HCT116 (cell line): ENCODE data around the gene TEX261. TPM values are rescaled to one million over a fixed set of nuclear protein-coding genes. Genes with fewer than 3 reads are reported as not detected.

Experiments
- ATAC-seq: fragments of 200-7000 bp; cut with Tn5 transposase; 2 replicates; pipeline ENCODE4 v1.9.1; 2020; ENCODE audit warnings: mild to moderate bottlenecking, moderate library complexity
- BruUV-seq: library from RNA; stranded (reverse); fragments of 400-500 nt; replicated peaks from 2 replicates; lab custom pipeline; 2021; lab: Mats Ljungman, UMichigan
- CTCF ChIA-PET: fragments of 300-600 bp; sonication (Branson Sonifier 250); formaldehyde crosslinking; loops from one replicate; lab custom pipeline; 2021; ENCODE audit warnings: antibody characterized with exemption; lab: Charles Lee
- POLR2A ChIA-PET: fragments of 300-600, 350-600 bp; sonication (Branson Sonifier 250); formaldehyde crosslinking; loops from one replicate; lab custom pipeline; 2021; ENCODE audit warnings: antibody characterized with exemption; lab: Charles Lee
- RAD21 ChIA-PET, 2 experiments: fragments of 300-600 bp; sonication (Branson Sonifier 250); formaldehyde crosslinking; loops; one replicate each; lab custom pipeline; 2023; ENCODE audit warnings: low total read pairs in 2 of 2; ENCODE audit not compliant: uncharacterized antibody in 2 of 2, unreplicated experiment in 2 of 2, low non-redundant PET in 1 of 2; lab: Charles Lee
- DNase-seq: peaks from one replicate; pipeline ENCODE4 v3.0.0-alpha.2; 2010; ENCODE audit warnings: low read depth, low spot score
- H2AFZ ChIP-seq: fragments of 200-600 bp; shearing (Covaris generic), sonication (generic); 2 replicates; pipeline ENCODE4 v1.6.1; 2017; ENCODE audit warnings: low read depth, mixed run types, mixed read lengths, antibody characterized with exemption, low read length; ENCODE audit not compliant: poor library complexity, severe bottlenecking
- H3K27ac ChIP-seq: 2 replicates; pipeline ENCODE4 v1.5.1; 2012; ENCODE audit warnings: low read depth, low read length
- H3K27me3 ChIP-seq: fragments of 200-600 bp; sonication (generic); 2 replicates; pipeline ENCODE4 v1.6.1; 2016; ENCODE audit warnings: mixed run types, low read length, mixed read lengths; ENCODE audit not compliant: insufficient read depth
- H3K36me3 ChIP-seq, 2 experiments: fragments of 200-500 bp in 1 of 2; fragments of 200-600 bp in 1 of 2; sonication (Bioruptor generic) in 1 of 2; sonication (generic) in 1 of 2; 2 replicates each; pipeline versions ENCODE4 v1.5.1 to v1.6.1; 2014 to 2016; ENCODE audit warnings: low read length in 2 of 2, inconsistent platforms in 1 of 2, mixed read lengths in 1 of 2, mixed run types in 1 of 2; ENCODE audit not compliant: insufficient read depth in 2 of 2, control insufficient read depth in 1 of 2
- H3K4me1 ChIP-seq, 2 experiments: fragments of 200-600 bp in 1 of 2; sonication (generic) in 1 of 2; 2 replicates each; pipeline versions ENCODE4 v1.5.1 to v1.6.1; 2012 to 2017; ENCODE audit warnings: low read length in 2 of 2, inconsistent platforms in 1 of 2, mild to moderate bottlenecking in 1 of 2, mixed read lengths in 1 of 2, mixed run types in 1 of 2, moderate library complexity in 1 of 2; ENCODE audit not compliant: insufficient read depth in 2 of 2, control insufficient read depth in 1 of 2
- H3K4me2 ChIP-seq: fragments of 200-600 bp; sonication (generic); 2 replicates; pipeline ENCODE4 v1.6.1; 2017; ENCODE audit warnings: mixed run types, low read length, mixed read lengths
- H3K4me3 ChIP-seq, 2 experiments: fragments of 200-600 bp in 1 of 2; sonication (generic) in 1 of 2; replicated peaks in 1 of 2; 2 replicates each; pipeline ENCODE4 v1.5.1; 2011 to 2016; ENCODE audit warnings: low read length in 2 of 2, control low read depth in 1 of 2, low read depth in 1 of 2, mild to moderate bottlenecking in 1 of 2, mixed read lengths in 1 of 2, mixed run types in 1 of 2
- H3K79me2 ChIP-seq: fragments of 200-600 bp; sonication (generic); 2 replicates; pipeline ENCODE4 v1.6.1; 2017; ENCODE audit warnings: mild to moderate bottlenecking, mixed run types, low read length, moderate library complexity, mixed read lengths; ENCODE audit not compliant: insufficient read depth
- H3K9ac ChIP-seq: fragments of 200-600 bp; sonication (generic); 2 replicates; pipeline ENCODE4 v1.6.1; 2016; ENCODE audit warnings: low read length, mixed read lengths
- H3K9me2 ChIP-seq: fragments of 200-600 bp; sonication (generic), shearing (Covaris generic); 2 replicates; pipeline ENCODE4 v1.6.1; 2017; ENCODE audit warnings: mixed run types, mild to moderate bottlenecking, moderate library complexity; ENCODE audit not compliant: insufficient read depth
- H3K9me3 ChIP-seq, 2 experiments: fragments of 200-500 bp in 1 of 2; fragments of 200-600 bp in 1 of 2; sonication (Bioruptor generic) in 1 of 2; sonication (generic) in 1 of 2; 2 replicates each; pipeline ENCODE4 v1.6.1; 2014 to 2017; ENCODE audit warnings: low read length in 2 of 2, mixed read lengths in 2 of 2, inconsistent platforms in 1 of 2, low read depth in 1 of 2, mild to moderate bottlenecking in 1 of 2, mixed run types in 1 of 2, moderate library complexity in 1 of 2; ENCODE audit not compliant: control insufficient read depth in 1 of 2, insufficient read depth in 1 of 2
- H4K20me1 ChIP-seq: fragments of 200-600 bp; sonication (generic), shearing (Covaris generic); 2 replicates; pipeline ENCODE4 v1.6.1; 2017; ENCODE audit warnings: mixed run types, mild to moderate bottlenecking, moderate library complexity; ENCODE audit not compliant: insufficient read depth
- CBX3 ChIP-seq: IDR thresholded peaks from 2 replicates; pipeline ENCODE4 v1.6.1; 2012; ENCODE audit warnings: low read depth
- CTCF ChIP-seq, 3 experiments: fragments of 200-600 bp in 1 of 3; sonication (generic) in 1 of 3; IDR thresholded peaks in 2 of 3; conservative IDR thresholded peaks in 1 of 3; 2 replicates each; pipeline ENCODE4 v1.5.1; 2012 to 2017; ENCODE audit warnings: low read depth in 2 of 3, low read length in 2 of 3, antibody characterized with exemption in 1 of 3, borderline replicate concordance in 1 of 3, control low read depth in 1 of 3, mild to moderate bottlenecking in 1 of 3, mixed read lengths in 1 of 3, mixed run types in 1 of 3, moderate library complexity in 1 of 3; ENCODE audit not compliant: insufficient read depth in 1 of 3
- EGR1 ChIP-seq: IDR thresholded peaks from 2 replicates; pipeline ENCODE4 v1.6.1; 2012; ENCODE audit warnings: low read depth
- EZH2 ChIP-seq: fragments of 200-600 bp; sonication (generic); IDR thresholded peaks from 2 replicates; pipeline ENCODE4 v1.6.1; 2017; ENCODE audit warnings: antibody characterized with exemption, mixed run types
- EZH2phosphoT487 ChIP-seq: fragments of 200-600 bp; IDR thresholded peaks from 2 replicates; pipeline ENCODE4 v1.6.1; 2018; ENCODE audit warnings: antibody characterized with exemption, borderline replicate concordance
- FOSL1 ChIP-seq: IDR thresholded peaks from 2 replicates; pipeline ENCODE4 v1.6.1; 2012; ENCODE audit warnings: low read depth
- JUND ChIP-seq: IDR thresholded peaks from 2 replicates; pipeline ENCODE4 v1.6.1; 2012
- MAX ChIP-seq: IDR thresholded peaks from 2 replicates; pipeline ENCODE4 v1.6.1; 2012
- RAD21 ChIP-seq: IDR thresholded peaks from 2 replicates; pipeline ENCODE4 v1.6.1; 2012; ENCODE audit warnings: low read depth, mild to moderate bottlenecking
- REST ChIP-seq: IDR thresholded peaks from 2 replicates; pipeline ENCODE4 v1.6.1; 2012; ENCODE audit warnings: low read depth
- SP1 ChIP-seq: IDR thresholded peaks from 2 replicates; pipeline ENCODE4 v1.6.1; 2012; ENCODE audit warnings: low read depth
- ZBTB33 ChIP-seq: IDR thresholded peaks from 2 replicates; pipeline ENCODE4 v1.6.1; 2011; ENCODE audit warnings: mild to moderate bottlenecking, low read length, moderate library complexity; ENCODE audit not compliant: insufficient replicate concordance; ENCODE audit errors: extremely low read depth
- ZFX ChIP-seq: fragments of 450-650 bp; IDR thresholded peaks from 2 replicates; pipeline ENCODE4 v1.6.1; 2017
- intact Hi-C: fragments of 100-400 bp; cut with micrococcal nuclease; formaldehyde crosslinking; loops from 2 replicates; pipeline ENCODE4 v1.10.0; 2022
- total RNA-seq: library from RNA; stranded (reverse); gene quantifications from one replicate; pipeline ENCODE4 v1.2.1, GENCODE V29; 2021; ENCODE audit not compliant: unreplicated experiment

The TEX261 gene
- total RNA-seq, 1 experiment from 2014 or later = 37.9 TPM

GRCh38 chr2:70964596-70965386 is 29.9 kb downstream of the TEX261 start:
- H3K79me2 ChIP-seq = no peaks in the 10 kb centered on the region
- H3K9ac ChIP-seq = no peak overlapping the region
- no peaks in the 10 kb centered on the region for H3K9me2 ChIP-seq
- peaks cover 4 to 12% of the 10 kb centered on the region in 2 experiments; a peak in 3 of 4 replicates for H3K4me1 ChIP-seq
- no peaks in the 10 kb centered on the region for H4K20me1 ChIP-seq
- H3K4me3 ChIP-seq = peak overlapping the region; percentile 37 to 49
- ChIA-PET CTCF (interaction anchor here (0.6 to 4.0 kb wide), 7 partner anchors 9 to 176 kb away, joined by 3 to 26 read pairs (median 3); no protein-coding TSS in a partner anchor), POLR2A (interaction anchor here (0.7 kb wide), 1 partner anchor 20 kb away, joined by 4 read pairs; no protein-coding TSS in a partner anchor), RAD21 (interaction anchor here in 1 of 2 experiments (0.8 kb wide), 1 partner anchor 10 kb away, joined by 3 read pairs; no protein-coding TSS in a partner anchor)
- BruUV-seq = no TSS peak
- H3K36me3 ChIP-seq = no peaks in the 10 kb centered on the region
- intact Hi-C loops = no loop called here
- H3K27me3 ChIP-seq = no peaks in the 10 kb centered on the region
- ATAC-seq (peak; percentile 96), DNase-seq (peak; percentile 36)
- no peaks in the 10 kb centered on the region for H3K9me3 ChIP-seq
- no peak for TF ChIP-seq EZH2phosphoT487
- TF ChIP-seq ZFX = no peak
- no peak for TF ChIP-seq FOSL1
- no peak for TF ChIP-seq REST
- peak; percentile 75 for TF ChIP-seq RAD21
- TF ChIP-seq CTCF (IDR thresholded peaks at IDR 0.05 in 2 of 3, conservative IDR thresholded peaks at IDR 0.05 in 1 of 3; ENCODE audit: borderline replicate concordance in 1 of 3, insufficient read depth in 1 of 3, low read depth in 2 of 3, low read length in 2 of 3) = peak; percentile 76 to 79 (median 78)
- no peak for TF ChIP-seq EGR1
- TF ChIP-seq SP1 = no peak
- TF ChIP-seq ZBTB33 = no peak
- no peak for TF ChIP-seq CBX3
- no peak for TF ChIP-seq JUND
- TF ChIP-seq EZH2 = no peak
- TF ChIP-seq MAX = 0 out of 2 replicates have a peak, but pooled peaks have one; percentile 29
- peak overlapping the region; percentile 97 for H2AFZ ChIP-seq
- H3K4me2 ChIP-seq = peak overlapping the region; percentile 85
- no peak overlapping the region for H3K27ac ChIP-seq
